Glomerular visceral epithelial cell (primary cell): ENCODE results near the gene KCNG4.
"Not testable (repeated sequence)": the region's sequence is repeated elsewhere in the genome, so short reads cannot be mapped to it uniquely, and the experiment has no call there.

Experiments
- DNase-seq: peaks from one replicate; pipeline ENCODE4 v3.0.0-alpha.2; 2016; ENCODE audit errors: extremely low spot score

Gene KCNG4

DNA sequence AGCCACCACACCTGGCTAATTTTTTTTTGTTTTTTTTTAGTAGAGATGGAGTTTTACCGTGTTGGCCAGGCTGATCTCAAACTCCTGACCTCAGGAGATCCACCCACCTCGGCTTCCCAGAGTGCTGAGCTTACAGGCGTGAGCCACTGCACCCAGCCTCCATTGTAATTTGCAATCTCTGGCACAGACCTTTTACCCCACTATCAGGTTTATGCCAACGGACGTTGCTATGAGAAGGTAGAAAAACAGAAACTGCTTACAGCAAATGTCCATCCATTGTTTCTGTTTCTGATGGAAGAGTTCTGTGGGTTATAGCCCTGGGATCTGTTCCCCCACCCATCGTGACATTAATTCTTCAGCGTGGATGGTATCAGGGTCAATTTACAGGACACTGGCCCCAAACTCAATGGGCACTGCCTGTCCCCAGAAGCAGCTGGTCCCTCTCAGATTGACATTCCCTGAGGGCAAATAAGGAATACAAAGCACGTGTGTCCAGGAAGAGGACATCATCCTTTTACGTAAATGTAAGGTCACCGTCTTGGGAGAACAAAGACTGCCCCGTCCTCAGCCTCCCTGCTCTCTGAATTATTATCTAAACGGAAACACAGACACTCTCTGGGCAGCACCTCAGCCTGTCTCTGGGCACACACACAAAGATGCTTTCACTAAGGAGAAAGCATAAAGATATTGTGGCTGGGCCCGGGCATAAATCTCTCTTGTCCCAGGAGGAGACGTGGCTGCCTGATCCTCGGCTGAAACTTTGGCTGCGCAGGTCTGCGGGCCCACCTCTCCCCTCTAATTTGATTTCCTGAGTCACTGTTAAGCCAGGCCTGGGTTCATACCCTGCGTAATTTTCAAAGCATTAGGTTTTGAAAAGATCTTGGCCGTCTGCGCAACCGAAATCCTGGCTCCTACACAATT, 5.2 kb downstream of the KCNG4 start:
- no peak for DNase-seq

DNA sequence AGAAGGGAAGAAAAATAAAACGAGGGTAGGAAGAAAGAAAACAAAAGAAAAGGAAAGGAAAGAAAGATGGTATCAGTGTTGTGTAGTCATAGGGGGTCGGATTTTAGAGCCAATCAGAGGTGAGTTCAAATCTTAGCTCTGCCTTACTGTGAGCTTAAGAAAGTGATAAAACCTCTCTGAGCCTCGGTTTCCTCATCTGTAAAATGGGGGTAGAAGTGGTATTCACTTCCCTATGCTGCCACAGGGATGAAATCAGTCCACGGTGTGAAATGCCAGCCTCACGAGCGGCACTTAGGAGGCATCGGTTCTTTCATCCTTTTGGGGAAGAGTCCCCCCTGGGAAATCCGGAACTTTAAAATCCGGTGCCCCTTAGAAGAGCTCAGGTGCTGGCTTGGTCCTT, 6.1 kb downstream of the KCNG4 start:
- DNase-seq, result no peak

DNA sequence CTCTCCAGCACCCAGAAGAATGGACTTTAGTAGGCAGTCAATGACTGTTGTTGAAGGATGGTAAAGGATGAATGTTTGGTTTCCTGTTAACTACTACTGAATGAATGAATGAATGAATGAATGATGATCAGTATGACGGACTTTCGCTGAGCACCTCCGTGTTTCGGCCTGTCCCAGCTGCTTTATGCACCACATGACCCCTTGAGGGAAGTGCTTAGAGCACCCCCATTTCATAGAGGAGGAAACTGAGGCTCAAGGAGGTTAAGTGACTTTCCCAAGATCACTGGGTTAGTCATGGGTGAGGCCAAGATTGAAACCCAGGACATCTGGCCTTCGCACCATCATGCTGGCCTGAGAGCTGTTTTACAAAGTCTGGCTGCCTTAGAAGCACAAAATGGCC, 6.8 kb downstream of the KCNG4 start:
- DNase-seq, result no peak

DNA sequence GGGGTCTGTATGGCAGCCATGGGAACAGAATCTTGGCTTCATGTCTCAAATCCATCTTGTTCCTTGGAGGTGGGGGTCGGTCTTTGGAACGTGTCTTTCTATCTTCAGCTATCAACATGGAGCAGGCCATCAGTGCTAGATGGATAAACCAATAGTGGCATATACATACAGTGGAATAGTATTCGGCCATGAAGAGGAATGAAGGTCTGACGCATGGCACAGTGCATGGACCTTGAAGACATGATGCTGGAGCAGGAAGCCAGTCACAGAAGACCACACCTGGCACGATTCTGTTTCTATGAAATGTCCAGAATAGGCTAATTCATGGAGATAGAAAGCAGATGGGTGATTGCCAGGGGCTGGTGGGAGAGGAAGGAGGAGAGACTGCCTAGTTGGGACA, 7.8 kb downstream of the KCNG4 start:
- no peak for DNase-seq

DNA sequence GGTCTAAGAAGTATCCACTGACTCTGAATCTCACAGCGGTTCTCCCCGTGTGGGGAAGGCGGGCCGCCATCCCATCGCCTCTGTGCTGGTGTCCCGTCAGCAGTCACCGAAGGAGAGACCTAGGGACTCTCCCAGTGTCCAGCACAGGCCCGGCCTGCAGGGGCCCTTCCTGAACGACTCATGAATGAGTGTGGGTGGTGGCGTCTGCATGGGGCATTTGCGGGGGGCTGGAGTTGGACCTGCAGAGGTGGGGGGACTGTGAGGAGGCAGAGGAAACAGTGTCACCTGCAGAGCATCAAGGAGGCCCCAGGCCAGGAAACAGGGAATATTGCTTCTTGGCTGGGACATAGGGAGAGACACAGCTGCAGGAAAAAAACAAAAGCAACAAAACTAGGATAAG, 10.3 kb downstream of the KCNG4 start:
- DNase-seq, result no peak

DNA sequence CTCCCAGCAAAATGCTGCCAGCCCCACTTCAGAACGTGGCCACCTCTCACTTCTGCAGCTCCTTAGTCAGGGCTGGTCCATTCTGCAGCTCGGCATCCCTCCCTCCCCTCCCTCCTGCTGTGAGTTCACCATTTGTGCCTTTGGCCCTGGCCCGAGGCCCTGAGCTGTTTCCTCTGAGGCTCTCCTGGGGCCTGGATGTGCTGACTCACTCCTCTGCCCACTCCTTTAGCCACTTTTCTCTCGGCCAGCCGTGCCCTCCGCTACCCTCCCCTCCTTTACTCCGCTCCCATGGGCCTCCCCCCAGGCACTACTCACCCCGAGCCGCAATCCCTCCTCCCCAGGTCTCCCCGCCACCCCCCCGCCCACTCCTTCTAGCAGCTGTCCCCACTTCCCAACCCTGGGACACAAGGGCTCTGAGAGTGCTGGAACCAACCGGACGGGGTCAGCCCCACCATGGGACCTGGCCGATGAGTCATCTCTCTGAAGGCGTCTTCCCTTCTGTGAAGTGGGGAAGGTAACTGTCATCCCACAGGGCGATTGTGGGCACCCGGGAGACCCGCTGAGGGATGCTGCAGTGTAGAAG, 11.5 kb downstream of the KCNG4 start:
- DNase-seq, result peak; percentile 85

DNA sequence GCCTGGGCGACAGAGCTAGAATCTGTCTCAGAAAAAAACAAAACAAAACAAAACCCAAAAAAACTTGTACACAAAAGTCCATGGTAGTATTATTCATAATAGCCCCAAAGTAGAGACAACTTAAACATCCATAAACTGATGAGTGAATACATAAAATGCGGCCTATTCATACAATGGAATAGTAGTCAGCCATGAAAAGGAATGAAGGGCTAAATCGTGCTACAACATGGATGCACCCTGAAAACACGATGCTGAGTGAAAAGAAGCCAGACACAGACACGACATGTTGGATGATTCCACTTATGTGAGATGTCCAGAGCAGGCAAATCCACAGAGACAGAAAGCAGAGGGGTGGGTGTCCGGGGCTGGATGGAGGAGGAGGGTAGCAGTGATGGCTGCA, 12.3 kb downstream of the KCNG4 start:
- no peak for DNase-seq

DNA sequence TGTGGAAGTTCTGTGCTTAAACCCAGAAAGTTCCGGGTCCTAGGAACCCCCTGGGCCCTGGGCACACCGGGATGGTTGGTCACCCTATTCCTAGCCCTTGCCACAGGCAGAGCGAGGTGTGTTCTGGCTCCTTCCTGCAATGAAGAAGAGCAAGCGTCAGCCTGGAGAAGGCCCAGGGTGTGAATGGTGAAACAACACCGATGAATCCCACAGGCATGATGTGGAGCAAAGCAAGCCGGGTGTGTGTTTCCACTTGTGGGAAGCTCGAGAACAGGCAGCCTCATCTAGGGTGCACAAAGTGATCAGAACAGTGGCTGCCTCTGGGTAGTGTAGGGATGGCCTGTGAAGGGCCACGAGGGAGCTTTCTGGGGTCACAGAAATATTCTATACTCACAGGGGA, 13.8 kb downstream of the KCNG4 start:
- DNase-seq, result no peak

DNA sequence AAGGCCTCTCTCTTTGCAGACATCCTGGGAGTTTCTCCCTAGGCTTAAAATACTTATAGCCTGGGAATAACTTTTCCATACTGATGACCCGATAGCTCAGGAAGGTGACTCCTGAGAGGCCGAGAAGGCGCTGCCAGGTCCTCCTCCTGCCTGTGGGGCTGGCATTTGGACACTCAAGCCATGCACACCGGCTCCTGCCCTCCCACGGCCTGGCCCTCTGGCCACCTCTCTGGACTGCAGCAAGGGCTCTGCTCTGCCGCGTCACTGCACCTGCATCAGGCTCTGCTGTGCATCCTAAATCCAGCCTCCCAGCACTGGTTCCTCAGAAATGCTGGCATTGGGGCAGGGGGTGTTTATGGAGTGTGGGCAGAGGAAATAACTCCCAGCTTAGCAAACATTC, 14.2 kb downstream of the KCNG4 start:
- no peak for DNase-seq

DNA sequence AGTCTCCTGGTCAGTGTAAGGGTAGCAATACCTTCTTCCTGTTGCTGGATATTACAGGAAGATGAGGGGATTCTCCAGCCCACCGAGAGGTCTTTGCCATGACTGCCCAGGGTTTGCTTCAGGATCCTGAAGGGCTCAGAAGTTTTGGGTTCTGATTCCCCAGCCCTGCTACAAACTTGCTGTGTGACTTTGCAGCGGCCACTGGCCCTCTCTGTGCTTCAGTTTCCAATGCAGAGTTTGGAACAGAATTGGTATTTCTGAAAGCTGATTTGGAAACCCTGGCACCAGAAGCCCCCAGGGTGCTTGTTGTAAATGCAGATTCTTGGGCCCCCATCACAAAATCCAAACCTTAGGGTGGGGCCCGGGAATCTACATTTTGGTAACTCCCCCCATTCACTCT, 14.7 kb downstream of the KCNG4 start:
- DNase-seq, result no peak

DNA sequence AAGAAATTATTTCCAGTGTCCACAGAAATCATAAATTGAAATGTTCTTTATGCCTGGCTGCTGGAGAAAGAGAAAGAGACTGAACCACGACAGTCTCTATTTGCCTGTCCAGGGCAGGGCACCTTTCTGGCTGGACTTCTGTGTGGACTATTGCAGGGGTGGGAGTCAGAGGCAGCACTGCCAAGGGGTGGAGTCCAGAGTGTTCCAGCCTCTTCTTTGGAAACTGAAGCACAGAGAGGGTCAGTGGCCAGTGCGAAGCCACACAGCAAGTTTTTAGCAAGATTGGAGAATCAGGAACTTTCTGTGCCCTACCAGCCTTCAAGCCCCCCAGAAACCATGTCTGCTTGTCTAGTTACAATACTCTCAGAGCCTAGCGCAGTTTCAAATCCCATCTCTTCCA, 15.3 kb downstream of the KCNG4 start:
- no peak for DNase-seq

DNA sequence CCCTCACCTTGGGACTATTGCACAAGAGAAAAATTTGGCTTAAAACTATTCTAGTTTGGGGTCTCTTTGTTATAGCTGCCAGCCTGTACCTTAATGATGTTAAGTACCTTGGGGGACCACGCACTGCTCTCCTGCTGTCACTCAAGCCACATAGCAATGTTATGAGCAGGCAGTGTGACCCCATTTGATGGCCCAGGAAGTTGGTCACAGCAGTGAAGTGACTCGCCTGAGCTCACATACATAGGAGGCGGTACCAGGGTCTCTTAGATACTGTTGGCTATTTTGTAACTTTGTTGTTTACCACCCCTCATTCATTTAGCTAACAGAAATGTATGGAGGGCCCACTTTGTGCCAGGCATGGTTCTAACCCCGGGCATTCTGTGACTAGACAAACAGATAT, 16.4 kb downstream of the KCNG4 start:
- DNase-seq, result no peak

DNA sequence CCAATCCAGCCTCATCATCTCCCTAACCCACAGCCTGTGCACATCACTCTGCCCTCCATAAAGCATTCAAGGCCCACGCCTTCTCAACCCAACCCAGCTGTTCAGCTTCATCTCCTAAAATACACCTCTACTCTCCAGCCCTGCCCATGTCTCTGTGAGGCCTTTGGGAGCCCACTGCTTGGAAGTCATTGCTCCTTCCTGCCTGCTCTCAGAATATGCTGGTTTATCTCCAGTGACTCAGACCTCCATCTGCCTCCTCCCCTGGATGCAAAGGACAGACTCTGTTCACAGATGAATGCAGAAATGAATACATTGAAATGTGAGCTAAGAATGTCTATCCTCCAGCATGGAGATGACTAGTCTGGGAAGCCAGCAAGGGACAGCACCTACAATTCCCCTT, 19.0 kb downstream of the KCNG4 start:
- DNase-seq, result peak; percentile 18

DNA sequence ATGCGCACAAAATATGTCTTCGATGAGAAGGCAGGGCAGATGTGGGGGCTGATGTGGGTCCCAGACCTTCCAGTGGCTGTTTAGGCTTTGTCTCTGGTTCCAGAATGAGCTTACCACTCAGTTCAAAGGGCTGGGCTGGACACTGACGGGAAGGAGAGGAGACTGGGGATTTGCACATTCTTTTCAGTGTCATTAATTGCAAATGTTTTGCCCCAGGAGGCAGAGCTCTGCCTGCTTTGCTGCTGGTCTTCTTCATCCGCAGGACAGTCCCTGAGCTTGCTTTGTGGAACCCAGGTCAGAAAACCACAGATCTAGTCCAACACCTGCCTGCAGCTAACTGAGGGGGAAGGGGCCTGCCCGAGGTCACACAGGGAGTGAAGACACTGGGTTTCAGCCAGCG, 20.9 kb downstream of the KCNG4 start:
- no peak for DNase-seq

DNA sequence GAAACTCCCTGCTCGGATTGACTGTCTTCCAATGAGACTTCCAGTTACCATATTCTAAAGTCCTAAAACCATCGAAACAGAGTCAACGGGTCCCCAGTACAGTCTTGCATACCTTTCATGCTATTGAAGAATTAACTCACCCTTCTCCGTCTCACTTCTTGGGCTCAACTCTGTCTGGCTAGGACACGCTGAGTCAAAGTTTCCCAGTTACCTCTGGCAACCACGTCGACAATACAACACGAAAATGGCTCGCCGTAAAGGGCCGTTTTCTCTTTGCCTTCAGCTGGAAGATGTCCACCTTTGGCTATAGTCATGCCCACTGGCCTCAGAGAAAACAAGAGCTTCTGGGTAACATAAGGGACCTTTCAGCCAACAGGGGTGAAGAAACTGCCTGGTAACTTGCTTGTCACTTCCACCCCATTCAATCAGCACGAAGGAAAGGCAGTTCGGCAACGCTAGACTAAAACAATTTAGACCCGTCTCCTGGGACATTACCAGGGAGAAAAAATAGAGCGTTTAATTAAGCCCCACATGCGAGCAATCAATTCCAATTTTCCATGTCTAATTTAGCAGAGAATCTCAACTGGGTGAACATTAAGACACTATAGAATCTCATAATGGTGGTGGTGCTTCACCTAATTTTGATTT, 21.5 kb downstream of the KCNG4 start:
- no peak for DNase-seq

DNA sequence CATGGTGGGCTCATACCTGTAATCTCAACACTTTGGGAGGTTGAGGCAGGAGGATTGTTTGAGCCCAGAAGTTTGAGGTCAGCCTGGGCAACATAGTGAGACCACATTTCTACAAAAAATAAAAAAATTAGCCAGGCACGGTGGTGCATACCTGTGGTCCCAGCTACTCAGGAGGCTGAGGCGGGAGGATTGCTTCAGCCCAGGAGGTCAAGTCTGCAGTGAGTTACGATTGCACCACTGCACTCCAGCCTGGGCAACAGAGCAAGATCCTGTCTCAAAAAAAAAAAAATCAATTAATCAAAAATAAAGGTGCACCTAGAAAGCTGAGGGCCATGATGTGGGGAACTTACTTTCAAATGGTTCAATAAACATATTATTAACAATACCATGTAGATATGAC, 23.7 kb downstream of the KCNG4 start:
- DNase-seq, result not testable (repeated sequence)

DNA sequence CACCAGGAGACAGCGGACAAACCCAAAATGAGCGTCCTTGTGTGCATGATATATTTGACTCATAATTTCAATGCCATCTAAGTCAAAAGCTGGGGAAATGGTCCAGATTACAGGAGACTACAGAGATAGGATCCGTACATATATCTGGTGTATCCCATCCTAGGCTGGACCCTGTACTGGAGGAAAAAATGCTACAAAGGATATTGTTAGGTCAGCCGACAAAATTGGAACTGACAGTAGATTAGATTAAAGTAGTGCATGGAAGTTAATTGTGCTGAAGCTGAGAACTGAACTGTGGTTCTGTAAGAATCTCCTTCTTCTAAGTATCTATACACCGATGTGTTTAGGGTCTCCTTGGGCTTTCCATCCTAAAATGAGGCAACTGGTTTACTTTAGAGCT, 24.3 kb downstream of the KCNG4 start:
- no peak for DNase-seq

DNA sequence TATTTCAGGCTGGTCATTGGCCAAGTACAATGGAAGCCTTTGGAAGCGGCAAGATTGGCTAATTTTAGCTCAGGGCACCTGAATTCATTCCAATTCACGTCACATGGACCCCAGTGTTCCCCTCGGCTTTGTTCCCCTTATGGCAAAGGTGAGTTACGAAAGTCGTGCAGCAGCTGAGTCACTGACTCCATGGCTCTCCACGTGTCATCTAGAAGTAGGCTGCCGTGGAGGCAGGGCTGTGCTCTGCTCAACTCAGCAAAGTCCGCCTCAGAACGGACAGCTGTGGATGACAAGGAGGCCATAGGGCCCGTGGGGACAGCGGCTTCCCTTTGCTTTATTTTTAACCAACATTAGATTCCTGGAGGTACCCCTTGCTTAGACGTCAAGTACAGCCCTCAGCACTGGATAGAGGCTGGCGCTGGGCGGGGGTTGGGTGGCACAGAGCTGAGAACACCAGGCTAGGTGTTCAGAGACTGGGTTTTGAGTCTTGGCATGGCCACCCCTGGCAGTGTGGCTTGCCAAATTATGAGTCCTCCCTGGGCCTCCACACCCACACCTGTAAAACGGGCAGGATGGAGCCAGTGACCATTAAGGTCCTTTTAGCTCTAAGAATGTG, 25.3 kb downstream of the KCNG4 start:
- no peak for DNase-seq

DNA sequence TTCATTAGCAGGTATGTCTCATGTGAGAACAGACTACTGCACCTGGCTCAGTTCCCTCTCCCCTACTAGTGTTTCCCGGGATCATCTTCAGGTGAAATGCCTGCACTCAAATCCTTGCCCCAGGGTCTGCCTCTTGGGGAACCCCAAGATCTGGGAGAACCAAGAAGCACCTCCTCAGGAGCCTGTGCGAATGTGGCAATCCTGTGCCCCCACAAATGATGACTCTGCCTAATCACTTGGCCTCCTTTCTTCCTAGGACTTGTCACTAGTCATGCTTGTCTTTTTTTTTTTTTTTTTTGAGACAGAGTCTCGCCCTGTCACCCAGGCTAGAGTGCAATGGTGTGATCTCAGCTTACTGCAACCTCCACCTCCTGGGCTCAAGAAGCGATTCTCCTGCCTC, 27.2 kb downstream of the KCNG4 start:
- no peak for DNase-seq

DNA sequence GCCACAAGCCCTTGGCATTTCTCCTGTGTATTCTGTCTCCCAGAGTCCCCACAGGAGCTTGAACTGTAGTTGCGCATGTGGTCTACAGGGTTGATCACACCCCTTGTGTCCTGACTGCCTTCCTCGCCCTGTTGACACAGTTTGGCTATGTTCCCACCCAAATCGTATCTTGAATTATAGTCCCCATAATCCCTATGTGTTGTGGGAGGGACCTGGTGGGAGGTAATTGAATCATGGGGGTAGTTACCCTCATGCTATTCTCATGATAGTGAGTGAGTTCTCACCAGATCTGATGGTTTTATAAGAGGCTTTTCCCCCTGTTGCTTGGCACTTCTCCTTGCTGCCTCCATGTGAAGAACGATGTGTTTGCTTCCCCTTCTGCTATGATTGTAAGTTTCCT, 27.7 kb downstream of the KCNG4 start:
- DNase-seq, result no peak

DNA sequence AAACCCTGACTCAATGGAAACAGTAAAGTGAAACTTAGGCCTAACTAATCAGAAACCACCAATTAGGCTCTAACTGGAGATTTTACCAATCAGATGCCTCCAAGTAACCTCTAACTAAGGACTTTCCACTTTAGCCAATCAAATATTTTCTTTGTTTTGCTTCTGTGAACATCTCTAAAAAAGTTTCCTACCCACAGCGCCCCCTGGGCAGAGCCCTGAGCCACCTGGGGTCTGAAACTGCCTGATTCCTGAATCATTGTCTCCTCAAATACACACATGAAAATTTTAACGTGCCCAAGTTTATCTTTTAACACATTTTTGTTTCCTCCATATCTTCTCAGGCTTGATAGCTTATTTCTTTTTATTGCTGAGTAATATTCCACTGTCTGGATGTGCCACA, 29.8 kb downstream of the KCNG4 start:
- no peak for DNase-seq

DNA sequence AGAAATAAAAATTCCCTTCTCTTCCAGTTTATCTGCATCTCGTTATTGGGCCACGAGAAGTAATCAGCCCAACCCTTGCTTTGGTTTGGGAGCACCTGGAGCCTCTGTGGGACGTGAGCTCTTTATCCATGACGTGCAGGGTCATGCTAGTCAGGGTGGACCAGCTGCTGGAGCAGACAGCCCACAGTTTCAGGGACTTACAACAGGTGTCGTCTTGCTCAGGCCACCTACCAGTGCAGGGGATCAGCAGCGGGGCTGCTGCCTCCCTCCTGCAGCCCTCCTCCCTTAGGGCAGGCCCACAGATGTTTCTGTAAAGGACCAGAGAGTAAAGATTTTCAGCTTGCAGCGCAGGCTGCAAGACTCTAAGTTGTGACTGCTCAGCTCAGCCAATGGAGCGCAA, 31.9 kb downstream of the KCNG4 start:
- DNase-seq, result no peak

DNA sequence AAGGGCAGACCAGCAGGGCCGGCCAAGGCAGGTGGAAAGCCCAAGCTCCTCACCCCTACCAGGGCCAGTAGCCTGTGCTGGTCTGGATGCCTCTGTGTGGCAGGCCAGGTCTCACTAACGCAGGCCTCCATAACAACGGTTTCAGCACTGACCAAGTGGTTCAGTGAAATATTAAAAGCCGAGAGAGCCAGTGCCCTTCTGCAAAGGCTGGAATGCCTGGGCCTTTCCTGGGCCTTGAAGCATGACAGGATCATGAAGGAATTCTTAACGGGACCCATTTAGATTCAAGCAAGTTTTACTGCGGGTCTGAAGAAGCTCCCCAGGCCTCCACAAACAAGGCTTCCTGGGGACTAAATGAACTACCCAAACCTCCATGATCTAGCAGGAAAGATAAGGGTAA, 32.6 kb downstream of the KCNG4 start:
- no peak for DNase-seq
